ENCODE measurements around the gene MYADML2.
A peak's percentile ranks its signal among the peaks of the same experiment; 100 is the strongest.
"Not testable (repeated sequence)": the region's sequence is repeated elsewhere in the genome, so short reads cannot be mapped to it uniquely, and the experiment has no call there.

MYADML2 gene, protein sequence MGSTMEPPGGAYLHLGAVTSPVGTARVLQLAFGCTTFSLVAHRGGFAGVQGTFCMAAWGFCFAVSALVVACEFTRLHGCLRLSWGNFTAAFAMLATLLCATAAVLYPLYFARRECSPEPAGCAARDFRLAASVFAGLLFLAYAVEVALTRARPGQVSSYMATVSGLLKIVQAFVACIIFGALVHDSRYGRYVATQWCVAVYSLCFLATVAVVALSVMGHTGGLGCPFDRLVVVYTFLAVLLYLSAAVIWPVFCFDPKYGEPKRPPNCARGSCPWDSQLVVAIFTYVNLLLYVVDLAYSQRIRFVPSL

DNA sequence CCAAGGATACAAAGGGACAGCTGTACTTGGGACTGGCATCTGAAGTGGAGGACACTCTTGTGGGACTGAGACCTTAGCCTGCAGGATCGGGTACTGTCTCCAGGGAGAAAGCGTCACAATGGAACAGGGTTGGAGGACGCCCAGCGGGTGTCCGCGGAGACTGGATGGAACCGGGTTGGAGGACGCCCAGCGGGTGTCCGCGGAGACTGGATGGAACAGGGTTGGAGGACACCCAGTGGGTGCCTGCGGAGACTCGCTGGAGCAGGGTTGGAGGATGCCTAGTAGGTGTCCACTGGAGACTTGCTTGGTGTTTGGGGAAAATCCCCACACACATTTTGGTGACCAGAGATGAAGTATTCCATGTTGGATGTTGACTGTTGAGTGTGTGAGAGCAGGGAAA lies at the start of gene MYADML2:
TSS of gene MYADML2 (minus strand) at position 45 of the 400 bp plus-strand sequence. CDS start 5,492 bp downstream, outside the sequence.
- no peak for DNase-seq

DNA sequence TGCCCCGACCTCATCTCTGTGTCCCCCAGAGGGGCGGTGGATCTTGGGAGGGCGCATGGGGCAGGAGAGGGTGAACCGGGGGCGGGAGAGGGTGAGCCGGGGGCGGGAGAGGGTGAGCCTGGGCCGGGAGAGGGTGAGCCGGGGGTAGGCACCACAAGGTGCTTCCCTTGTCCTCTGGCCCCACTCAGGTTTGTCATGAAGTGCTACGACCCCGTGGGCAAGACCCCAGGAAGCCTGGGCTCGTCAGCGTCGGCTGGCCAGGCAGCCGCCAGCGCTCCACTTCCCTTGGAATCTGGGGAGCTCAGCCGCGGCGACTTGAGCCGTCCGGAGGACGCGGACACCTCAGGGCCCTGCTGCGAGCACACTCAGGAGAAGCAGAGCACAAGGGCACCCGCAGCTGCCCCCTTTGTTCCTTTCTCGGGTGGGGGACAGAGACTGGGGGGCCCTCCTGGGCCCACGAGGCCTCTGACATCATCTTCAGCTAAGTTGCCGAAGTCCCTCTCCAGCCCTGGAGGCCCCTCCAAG lies 49.3 kb upstream of the MYADML2 start:
- DNase-seq = no peak

DNA sequence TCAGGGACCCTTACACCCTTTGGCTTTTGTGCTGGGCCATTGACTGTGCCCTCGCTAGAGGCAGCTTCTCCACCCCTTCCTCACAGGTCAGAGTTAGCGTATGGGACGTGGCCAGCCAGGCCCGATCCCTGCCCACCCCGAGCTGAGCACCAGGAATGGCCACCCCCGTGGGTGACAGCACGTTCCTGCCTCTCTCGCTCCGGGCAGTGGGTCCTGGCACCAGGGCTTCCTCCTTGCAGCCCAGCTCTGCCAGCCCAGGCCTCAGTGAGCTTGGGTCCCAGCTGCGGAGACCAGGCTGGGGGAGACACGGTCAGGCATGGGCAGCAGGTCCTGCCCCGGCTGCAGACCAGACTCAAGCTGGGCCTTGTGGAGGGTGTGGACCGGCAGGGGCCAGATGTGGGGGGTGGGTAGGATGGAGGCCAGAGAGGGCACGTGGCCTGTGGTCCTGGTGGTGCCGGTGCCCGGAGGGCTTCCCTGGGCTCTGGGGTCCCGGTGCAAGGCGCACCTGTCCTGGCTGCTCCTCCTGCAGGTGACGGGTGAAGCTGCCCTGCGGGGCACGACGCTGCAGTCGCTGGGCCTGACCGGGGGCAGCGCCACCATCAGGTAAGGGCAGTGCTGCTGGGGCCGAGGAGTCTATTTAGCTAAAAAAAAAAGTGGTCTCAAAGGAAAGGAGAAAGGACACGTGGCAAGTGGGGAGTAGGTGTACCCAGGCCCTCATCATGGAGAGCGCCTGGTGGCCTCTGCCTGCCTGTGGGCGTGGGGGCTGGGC lies 48.6 kb upstream of the MYADML2 start:
- DNase-seq = no peak

DNA sequence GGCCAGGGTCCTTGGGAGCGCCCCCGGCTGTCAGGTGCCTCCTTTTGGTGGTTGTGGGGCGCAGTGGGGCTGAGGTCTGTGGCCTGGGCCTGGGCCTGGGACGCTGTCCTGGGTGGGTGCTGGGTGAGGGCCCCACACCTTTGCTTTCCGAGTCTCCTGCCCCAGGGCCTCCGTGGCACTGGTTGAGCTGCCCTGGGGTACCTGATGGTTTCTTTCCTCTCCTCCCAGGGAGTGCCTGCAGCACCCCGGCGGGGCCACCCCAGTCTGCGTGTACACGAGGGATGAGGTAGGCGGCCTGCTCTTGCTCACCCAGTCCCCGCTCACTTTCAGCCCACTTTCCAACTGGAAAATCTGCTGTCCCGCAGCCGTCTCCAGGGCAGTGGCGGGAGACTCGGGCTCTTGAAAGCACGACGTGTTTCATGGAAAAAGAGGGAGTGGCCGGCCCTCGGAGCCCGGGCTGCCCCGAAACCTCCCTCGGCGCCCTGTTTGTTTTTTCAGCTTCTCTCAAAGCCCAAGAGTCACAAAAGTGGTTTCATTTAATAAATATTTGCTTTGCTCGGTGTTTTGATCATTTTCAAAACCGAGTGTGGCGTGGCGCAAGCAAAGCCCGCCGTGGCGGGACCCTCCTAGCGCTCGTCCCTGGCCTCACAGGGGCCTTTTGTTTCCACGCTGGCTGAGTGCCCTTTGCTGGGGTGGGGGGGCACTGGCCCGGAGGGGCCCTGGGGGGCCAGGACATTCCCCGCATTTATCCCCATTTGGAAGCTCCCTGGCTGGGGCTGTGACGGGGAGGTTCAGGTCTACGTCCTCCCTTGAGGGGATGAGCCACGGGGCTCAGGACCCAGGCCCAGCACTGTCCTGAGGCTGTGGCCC lies 47.8 kb upstream of the MYADML2 start:
- no peak for DNase-seq

DNA sequence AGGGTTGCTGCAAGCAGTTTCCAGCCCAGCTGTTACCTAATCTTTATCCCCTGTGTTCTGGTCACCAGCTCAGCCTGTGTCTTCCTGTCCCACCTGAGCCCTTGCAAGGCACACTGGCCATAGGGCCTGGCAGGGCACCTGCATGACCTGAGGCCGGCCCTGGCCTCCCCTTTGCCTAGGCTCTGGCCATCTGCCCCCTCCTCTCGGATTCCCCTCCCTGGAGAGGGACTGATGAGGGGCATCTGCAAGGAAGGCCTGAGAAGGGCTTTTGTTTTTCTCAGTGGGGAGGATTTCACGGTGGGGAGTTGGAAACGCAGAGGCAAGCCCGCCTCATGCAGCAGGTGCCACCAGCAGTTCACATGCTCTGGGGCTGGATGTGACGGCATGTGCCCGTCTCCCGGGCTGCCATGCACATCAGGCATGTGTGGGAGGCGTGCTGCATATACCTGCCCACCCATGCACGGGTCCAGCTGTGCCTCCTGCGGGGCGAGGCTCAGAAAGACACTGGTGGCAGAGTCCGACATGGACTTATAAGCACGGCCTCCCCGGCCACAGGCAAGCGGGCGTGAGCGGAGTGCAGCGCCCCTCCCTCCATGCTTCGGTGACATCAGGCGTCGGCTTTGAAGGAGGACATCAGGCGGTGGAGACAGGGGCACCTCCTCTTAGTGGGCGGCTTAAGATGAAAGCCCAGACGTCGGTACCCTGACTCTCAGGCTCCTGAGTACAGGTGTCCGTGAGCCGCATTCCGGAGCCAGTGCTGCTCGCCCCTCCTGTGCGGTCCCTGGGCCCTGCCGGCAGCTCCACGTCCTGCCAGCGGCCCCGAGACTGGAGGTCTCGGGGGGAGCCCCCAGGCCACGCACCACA lies 46.9 kb upstream of the MYADML2 start:
- no peak for DNase-seq

DNA sequence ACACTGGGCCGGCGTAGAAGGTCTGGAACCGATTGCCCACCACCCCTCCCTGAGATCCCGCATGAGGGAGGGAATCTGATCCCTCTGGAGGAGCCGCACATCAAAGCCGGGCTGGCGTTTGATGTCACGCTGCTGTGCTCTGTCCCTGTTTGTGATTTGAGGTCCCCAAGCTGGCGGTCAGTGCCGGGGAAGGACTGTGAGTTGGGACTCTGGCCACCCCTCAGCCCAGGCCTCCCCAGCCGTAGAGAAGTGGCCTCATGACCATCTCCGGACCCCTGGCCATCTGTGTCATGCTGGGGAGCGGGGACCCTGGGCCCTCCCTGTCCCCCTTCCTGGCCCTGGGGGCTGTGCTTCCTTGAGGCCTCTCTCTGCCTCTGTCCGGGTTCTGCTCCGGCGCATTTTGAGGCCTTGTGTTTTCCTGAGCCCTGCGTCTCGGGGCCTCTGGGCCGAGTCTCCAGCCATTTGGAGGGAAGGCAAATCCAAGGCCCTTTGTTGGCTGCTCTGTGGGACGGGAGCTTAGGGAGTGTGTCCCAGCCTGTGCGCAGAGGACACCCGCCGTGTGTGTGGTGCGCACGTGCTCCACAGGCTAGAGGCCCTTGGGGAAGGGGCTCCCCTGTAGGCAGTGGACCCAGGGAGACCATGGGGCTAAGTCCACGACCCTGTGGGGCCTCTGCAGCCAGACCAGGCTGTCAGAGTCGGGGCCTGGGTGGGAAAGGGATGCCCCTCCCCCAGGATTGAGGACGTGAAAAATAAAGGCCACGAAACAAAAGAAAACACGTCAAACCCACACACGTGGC lies 45.5 kb upstream of the MYADML2 start:
- DNase-seq = no peak

DNA sequence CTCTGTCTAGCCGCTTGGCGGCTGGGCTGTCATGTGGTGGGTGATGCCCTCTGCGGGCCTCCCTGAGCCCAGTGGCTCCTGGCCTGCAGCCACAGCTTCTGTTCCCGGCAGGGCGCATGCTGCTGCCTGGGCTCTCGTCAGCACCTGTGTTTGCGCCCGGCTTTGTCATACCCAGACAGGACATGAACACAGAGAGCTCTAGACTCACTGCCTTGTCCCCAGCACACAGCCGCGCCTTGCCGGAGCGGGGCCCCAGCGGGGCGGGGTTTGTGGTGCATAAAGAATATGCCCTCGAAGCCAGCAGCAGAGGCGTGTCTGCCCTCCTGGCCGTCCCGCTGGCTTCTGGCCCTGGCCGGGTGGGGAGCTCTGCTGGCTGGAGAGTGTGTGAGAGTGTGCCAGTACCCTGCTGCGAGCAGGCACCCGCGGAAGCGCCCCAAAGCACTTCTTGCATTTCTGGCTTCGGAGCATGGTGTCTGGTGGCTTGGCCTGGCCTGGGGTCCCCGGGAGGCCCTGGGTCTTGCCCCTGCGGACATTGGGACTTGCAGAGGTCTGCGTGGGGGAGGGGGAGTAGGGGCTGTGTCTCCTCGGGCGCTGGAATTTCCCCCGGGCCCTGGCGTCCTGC lies 44.8 kb upstream of the MYADML2 start:
- DNase-seq = no peak

DNA sequence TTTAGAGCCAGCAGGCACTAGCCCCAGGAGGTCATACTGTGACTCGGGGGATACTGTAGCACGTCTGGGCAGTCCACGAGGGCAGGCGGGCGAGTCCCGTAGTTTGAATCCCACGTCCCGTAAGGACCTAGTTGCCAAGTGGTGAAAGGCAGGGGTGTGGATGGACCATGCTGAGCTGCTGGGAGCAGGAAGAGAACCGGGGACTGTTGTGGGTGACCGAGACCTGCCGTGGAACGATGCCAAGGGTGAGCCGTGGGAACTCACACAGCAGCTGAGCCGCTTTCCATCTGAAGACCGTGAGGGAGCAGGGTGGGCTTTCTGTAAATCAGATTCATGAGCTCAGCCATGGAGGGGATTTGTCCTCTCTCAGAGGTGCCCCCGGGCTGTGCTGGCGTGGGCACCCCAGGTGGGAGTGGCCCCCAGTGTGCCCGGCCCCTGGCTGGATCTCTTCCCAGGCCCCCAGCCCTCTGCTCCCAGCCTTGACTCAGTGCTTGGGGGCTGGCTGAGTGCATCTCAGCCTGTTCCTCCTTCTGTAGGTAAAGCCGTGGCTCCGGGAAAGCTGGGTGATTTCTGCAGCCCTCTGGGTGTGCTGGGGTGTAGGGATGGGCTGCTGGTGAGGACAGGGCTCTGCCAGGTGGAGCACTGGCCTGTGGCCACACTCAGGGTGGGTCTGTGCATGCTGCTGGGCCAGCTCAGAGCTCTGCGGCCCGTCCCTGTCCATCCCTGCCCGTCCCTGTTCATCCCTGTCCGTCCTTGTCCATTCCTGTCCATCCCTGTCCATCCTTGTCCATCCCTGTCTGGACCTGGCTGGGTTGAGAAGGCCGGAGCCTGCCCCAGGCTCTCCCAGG lies 44.0 kb upstream of the MYADML2 start:
- DNase-seq = no peak

DNA sequence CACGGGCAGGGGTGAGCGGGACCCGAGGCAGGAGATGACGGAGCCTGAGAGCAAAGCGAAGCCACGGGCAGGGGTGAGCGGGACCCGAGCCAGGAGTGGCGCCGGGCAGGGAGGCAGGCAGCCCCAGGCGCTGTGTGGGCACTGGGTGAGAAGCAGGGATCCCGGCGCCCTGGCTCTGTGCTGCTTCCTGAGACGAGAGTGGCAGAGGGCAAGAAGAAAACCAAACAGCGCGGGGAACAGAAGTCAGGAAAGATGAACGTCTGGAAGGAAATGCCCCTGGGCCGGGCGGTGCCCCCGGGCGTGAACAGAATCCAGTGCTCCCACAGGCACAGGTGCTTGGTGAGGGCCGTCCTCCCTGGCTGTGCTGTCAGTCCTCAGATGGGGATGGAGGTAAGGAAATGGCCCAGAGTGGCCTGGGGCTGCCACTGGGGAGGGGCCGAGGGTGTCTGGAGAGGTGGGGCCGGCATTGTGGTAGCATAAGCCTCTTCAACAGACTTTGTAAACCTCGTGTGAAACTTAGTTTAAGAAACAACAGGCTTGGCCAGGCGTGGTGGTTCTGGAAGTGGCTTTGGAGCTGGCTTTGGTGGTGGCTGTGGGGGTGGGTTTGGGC lies 40.2 kb upstream of the MYADML2 start:
- DNase-seq = no peak

DNA sequence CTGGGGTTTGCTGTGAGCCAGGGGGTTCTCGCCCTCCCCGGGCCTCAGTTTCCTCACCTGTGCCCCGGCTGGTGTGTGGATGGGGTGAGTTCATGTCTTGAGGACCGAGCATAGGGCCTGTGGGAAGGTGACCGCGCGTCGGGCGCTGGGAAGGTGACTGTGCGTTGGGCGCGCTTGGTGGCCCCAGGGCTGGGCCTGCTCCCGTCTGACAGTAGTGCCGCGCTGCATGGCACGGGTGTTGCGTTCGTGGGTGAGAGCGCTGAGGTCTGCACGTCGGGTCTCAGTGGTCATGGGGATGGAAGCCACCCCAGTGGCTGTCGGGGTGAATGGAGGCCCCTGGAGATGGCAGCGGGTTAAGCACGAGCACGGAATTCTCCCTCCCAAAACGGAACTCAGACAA lies 39.6 kb upstream of the MYADML2 start:
- DNase-seq = no peak

DNA sequence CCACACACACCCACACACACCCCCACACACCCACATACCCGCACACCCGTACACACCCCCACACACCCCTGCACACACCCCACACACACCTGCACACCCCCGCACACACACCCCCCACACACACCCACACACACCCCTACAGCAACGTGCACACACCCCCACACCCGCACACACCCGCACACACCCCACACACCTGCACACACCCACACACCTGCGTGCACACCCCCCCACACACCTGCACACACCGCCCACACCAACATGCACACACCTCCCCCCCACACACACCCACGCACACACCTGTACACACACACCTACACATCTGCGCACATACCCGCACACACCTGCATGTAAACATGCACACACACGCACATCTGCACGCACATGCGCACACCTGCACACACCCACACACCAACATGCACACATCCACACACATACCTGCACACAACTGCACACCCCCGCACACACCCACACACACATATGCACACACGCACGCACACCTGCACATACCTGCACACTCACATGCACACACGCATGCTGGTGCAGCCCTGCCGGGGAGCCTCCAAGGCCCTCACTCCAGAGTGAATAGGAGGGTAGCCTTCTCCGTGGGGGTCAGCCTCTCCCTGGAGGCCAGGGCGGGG lies 37.9 kb upstream of the MYADML2 start:
- DNase-seq = no peak

DNA sequence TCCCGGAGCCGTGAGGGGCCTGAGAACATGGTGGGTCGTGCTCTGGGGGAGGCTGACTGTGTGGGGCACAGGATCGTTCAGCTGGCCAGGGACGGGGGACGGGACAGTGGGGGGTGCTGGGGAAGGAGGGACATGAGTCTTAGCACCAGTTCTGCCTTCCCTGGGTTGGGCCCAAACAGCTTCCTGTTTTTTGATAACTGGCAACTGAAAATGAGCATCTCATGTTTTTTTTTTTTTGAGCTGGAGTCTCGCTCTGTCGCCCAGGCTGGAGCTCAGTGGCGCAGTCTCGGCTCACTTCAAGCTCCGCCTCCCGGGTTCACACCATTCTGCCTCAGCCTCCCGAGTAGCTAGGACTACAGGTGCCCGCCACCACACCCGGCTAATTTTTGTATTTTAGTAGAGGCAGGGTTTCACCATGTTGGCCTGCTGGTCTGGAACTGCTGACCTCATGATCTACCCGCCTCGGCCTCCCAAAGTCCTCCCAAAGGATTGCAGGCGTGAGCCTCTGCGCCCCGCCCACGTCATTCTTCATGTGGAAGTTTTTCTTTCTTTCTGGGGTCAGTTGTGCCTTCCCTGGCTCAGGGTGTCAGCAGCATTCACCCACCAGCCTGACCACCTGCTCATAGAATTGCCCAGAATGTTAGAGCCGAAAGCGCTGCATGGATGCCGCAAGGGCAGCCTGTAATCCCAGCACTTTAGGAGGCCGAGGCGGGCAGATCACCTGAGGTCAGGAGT lies 36.8 kb upstream of the MYADML2 start:
- DNase-seq = no peak

DNA sequence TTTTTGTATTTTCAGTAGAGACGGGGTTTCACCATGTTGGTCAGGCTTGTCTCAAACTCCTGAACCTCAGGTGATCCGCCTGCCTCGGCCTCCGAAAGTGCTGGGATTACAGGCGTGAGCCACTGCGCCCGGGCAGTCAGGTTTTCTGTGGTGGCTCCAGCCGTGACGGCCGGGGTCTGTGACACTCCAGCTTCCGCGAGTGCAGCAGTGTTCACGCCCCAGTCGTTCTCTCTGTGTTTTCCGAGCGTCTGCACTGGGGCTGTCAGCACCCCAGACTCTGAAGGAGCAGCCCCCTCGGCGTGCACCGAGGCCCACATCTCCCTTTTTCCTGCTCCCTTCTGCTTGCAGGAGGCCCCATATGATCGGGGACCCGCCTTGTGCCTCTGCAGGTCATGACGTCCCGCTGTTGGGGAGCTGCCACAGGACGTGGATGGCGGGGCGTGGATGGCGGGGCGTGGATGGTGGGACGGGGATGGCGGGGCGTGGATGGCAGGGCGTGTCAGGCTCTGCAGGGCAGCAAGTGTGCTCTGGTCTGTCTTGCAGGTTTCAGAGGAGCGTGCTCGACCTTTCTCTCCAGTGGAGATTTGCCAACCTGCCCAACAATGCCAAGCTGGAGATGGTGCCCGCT lies 36.1 kb upstream of the MYADML2 start:
- DNase-seq = no peak

DNA sequence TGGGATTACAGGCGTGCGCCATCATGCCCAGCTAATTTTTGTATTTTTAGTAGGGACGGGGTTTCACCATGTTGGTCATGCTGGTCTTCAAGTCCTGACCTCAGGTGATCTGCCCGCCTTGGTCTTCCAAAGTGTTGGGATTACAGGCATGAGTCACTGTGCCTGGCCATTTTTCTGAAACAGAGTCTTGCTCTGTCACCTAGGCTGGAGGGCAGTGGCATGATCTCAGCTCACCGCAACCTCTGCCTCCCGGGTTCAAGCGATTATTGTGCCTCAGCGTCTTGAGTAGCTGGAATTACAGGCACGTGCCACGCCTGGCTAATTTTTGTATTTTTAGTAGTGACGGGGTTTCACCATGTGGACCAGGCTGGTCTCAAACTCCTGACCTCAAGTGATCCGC lies 34.5 kb upstream of the MYADML2 start:
- DNase-seq = not testable (repeated sequence)

DNA sequence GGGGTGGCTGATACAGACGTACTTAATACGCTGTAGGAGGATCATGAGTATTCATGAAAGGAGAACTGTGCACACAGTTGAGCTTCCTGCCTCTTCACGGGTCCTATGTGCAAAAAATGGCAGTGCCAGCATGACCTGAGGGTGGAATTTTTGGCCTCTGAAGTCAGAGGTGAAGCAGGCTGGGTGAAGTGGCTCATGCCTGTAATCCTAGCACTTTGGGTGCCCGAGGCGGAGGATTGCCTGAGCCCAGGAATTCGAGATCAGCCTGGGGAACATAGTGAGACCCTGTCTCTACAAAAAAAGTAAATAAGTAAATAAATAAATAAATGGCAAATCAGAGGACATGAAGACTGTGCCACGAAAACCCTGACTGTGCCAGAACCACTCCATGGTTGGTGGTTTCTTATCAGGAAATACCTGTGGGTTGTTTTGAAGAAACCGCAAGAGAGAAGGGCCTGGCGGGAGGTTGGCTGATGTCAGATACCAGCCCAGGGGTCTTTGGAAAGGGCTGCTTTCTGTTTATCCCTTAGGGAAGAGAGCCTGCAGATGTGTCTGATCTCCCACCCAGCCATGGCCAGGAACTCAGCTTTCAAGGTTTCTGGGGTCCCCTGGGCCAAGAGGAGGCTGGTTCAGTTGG lies 33.8 kb upstream of the MYADML2 start:
- peak; percentile 23 for DNase-seq

DNA sequence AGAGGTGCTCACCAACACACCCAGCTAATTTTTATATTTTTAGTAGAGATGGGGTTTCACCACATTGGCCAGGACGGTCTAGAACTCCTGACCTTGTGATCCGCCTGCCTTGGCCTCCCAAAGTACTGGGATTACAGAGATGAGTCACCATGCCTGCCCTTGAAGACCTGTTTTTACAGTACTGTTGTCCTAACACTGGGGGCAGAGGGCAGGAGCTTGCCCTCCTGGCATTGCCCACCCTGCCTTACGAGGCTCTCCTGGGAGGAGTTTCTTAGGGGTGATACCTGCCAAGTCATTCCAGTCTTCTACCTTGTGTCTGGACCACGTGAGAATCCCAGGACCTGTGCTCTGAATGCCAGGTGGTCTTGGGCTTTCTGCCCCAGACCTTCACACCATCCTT lies 33.1 kb upstream of the MYADML2 start:
- DNase-seq = no peak

Data from CD4-positive, alpha-beta T cell treated with Interleukin-17A for 4 hours (primary cell).